ENCODE results near the gene GRAP. TPM values are rescaled to one million over a fixed set of nuclear protein-coding genes. Genes with fewer than 3 reads are reported as not detected.

Gene GRAP
- total RNA-seq, 4 donors from 2014 or later, result 2.1 to 4.1 (median 3.5) TPM

DNA sequence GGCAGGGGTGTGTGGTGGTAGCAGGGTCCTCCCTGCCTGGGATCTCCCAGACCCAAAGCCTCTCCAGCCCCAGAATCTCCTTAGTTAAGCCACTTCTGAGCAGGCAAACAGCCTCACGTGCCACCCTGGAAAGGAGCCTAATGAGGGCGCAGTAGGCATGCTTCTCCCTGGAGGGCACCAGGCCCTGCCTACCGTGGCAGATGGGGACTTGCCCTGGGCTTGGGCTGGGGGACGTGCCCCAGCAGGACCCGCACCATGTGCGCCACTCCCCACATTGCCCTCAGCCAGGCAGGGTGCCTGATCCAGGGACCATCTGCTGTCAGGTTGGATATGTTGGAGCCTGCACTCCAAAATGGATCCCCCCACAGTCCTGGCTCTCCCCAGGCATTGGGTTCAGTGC is 56.4 kb downstream of the GRAP start:
- peaks cover 0 to 3% (median under 1%) of the 10 kb centered on the region in 4 donors for H3K9me3 ChIP-seq
- TF ChIP-seq POLR2A (IDR thresholded peaks at IDR 0.05; ENCODE audit: low read depth), result no peak
- TF ChIP-seq EP300 (IDR thresholded peaks at IDR 0.05), result no peak
- no peak for TF ChIP-seq POLR2AphosphoS5 (IDR thresholded peaks at IDR 0.05)
- TF ChIP-seq, protein P1, sequence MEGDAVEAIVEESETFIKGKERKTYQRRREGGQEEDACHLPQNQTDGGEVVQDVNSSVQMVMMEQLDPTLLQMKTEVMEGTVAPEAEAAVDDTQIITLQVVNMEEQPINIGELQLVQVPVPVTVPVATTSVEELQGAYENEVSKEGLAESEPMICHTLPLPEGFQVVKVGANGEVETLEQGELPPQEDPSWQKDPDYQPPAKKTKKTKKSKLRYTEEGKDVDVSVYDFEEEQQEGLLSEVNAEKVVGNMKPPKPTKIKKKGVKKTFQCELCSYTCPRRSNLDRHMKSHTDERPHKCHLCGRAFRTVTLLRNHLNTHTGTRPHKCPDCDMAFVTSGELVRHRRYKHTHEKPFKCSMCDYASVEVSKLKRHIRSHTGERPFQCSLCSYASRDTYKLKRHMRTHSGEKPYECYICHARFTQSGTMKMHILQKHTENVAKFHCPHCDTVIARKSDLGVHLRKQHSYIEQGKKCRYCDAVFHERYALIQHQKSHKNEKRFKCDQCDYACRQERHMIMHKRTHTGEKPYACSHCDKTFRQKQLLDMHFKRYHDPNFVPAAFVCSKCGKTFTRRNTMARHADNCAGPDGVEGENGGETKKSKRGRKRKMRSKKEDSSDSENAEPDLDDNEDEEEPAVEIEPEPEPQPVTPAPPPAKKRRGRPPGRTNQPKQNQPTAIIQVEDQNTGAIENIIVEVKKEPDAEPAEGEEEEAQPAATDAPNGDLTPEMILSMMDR (IDR thresholded peaks at IDR 0.05), result no peak
- H3K4me1 ChIP-seq, result no peaks in the 10 kb centered on the region
- DNase-seq (ENCODE audit: extremely low spot score), result no peak
- H3K27me3 ChIP-seq, result no peaks in the 10 kb centered on the region
- 81% methylated on average over 3 of the region's 6 CpGs for WGBS
- H3K4me3 ChIP-seq, result no peak overlapping the region
- intact Hi-C loops (cut with DNase I), result no loop called here
- no peak overlapping the region for H3K27ac ChIP-seq (replicated peaks in 1 of 4)
- peaks cover 0 to 4% (median 0%) of the 10 kb centered on the region in 4 donors for H3K36me3 ChIP-seq

DNA sequence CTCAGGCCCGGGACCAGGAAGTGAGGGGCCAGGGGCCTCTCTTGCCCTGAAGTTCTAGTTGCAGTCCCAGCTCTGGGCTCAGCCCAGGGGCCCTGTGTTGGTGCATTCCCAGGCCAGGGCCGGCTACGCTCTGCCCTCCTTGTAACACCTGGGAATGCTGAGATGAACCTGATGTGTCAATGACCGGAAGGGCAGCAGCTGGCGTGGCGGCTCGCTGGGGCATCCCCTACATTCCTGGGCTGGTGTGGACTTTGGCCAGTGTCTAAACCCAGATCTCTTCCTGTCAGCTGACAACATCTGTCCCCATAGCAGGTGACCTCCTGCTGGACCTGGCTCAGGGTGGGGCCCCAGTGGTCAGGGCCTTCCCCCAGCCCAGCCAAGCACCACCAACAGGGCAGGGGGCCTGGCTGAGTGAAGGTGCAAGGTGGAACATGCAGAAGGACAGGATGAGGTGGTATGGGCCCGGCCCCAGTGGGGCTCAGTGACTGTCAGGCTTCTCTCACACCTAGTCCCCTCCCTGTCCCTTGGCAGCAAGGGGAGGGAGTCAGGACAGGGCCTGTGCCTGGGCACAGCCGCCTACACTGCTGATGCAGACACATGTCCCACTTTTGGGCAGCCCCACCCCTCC is 58.1 kb downstream of the GRAP start:
- H3K27ac ChIP-seq (replicated peaks in 1 of 4), result no peak overlapping the region
- H3K4me3 ChIP-seq, result no peak overlapping the region
- no peaks in the 10 kb centered on the region for H3K9me3 ChIP-seq
- DNase-seq (ENCODE audit: extremely low spot score), result no peak
- H3K36me3 ChIP-seq, result peaks cover 0 to 4% (median 0%) of the 10 kb centered on the region in 4 donors
- no peaks in the 10 kb centered on the region for H3K4me1 ChIP-seq
- no peaks in the 10 kb centered on the region for H3K27me3 ChIP-seq
- intact Hi-C loops (cut with DNase I), result no loop called here
- no peak for TF ChIP-seq POLR2AphosphoS5 (IDR thresholded peaks at IDR 0.05)
- TF ChIP-seq, protein P1 (IDR thresholded peaks at IDR 0.05), result no peak
- TF ChIP-seq EP300 (IDR thresholded peaks at IDR 0.05), result no peak
- no peak for TF ChIP-seq POLR2A (IDR thresholded peaks at IDR 0.05; ENCODE audit: low read depth)
- 88% methylated on average over 6 of the region's 9 CpGs for WGBS

DNA sequence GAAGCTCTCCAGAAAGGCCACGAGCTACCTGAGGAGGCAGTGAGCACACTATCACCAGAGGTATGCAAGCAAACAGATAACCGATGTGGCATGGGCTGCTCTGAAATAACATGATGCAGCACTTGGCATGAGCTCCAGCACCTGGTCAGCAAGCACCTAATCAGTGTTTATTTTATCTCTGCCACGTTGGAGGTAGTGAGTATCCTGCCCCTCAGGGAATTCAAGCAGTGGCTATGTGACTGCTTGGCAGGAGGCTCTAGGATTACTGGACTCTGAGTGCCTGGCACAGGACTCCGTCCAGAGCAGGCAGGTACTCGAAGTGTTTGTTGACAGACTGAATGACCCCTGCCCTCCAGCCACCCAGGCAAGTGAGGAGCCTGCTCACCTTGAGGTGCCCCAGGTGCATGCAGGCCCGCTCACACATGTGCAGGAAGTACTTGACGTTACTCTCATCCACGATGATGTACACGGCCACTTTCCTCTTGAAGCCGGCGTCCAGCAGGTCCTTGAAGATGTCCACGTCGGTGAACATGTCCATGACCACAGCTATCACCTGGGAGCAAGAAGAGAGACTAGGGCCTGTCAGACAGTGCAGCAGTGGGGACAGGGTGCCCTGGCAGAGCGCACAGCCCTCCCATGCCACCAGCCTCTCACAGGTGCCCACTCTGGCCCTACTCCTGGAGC is 58.8 kb downstream of the GRAP start:
- Histone ChIP-seq H3K4me3 (no peak overlapping the region), H3K27ac (replicated peaks in 1 of 4) (no peak overlapping the region), H3K27me3 (no peaks in the 10 kb centered on the region), H3K4me1 (no peaks in the 10 kb centered on the region), H3K36me3 (peaks cover 0 to 4% (median 0%) of the 10 kb centered on the region in 4 donors), H3K9me3 (no peaks in the 10 kb centered on the region)
- DNase-seq (ENCODE audit: extremely low spot score), result no peak
- WGBS, result 83% methylated on average over 7 of the region's 14 CpGs
- TF ChIP-seq POLR2A (IDR thresholded peaks at IDR 0.05; ENCODE audit: low read depth), result no peak
- TF ChIP-seq POLR2AphosphoS5 (IDR thresholded peaks at IDR 0.05), result no peak
- no peak for TF ChIP-seq EP300 (IDR thresholded peaks at IDR 0.05)
- TF ChIP-seq, protein P1 (IDR thresholded peaks at IDR 0.05), result no peak
- intact Hi-C loops (cut with DNase I), result no loop called here

DNA sequence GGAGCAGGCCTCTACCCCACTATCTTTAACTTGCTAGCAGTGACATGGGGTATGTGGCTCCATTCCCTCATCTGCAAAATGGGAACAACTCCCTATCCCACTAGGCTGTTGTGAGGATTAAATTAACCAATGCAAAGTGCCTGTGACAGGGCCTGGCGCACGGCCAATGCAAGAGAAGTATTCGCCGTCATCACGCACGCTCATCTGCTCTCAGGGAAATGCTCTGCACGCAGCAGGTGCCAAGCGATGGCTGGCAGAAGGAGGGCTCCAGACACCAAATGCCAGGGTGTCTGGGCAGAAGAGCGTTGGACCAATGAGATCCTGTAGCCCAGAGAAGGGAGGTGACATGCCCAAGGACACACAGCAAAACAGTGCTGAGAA is 59.5 kb downstream of the GRAP start:
- Histone ChIP-seq H3K27me3 (no peaks in the 10 kb centered on the region), H3K4me3 (no peak overlapping the region), H3K36me3 (peaks cover 0 to 4% (median 0%) of the 10 kb centered on the region in 4 donors), H3K27ac (replicated peaks in 1 of 4) (no peak overlapping the region), H3K4me1 (no peaks in the 10 kb centered on the region), H3K9me3 (no peaks in the 10 kb centered on the region)
- DNase-seq (ENCODE audit: extremely low spot score), result no peak
- intact Hi-C loops (cut with DNase I), result no loop called here
- TF ChIP-seq POLR2A (IDR thresholded peaks at IDR 0.05; ENCODE audit: low read depth) (no peak), POLR2AphosphoS5 (IDR thresholded peaks at IDR 0.05) (no peak), EP300 (IDR thresholded peaks at IDR 0.05) (no peak)
- TF ChIP-seq, protein P1 (IDR thresholded peaks at IDR 0.05), result no peak
- 93% methylated on average over 9 of the region's 9 CpGs for WGBS

All from esophagus muscularis mucosa (tissue), 4 donors.